ENCODE results near the gene TNRC18. TPM values are rescaled to one million over a fixed set of nuclear protein-coding genes. Genes with fewer than 3 reads are reported as not detected.

TNRC18 gene
- total RNA-seq, 1 donor from 2014 or later = 169 TPM

DNA sequence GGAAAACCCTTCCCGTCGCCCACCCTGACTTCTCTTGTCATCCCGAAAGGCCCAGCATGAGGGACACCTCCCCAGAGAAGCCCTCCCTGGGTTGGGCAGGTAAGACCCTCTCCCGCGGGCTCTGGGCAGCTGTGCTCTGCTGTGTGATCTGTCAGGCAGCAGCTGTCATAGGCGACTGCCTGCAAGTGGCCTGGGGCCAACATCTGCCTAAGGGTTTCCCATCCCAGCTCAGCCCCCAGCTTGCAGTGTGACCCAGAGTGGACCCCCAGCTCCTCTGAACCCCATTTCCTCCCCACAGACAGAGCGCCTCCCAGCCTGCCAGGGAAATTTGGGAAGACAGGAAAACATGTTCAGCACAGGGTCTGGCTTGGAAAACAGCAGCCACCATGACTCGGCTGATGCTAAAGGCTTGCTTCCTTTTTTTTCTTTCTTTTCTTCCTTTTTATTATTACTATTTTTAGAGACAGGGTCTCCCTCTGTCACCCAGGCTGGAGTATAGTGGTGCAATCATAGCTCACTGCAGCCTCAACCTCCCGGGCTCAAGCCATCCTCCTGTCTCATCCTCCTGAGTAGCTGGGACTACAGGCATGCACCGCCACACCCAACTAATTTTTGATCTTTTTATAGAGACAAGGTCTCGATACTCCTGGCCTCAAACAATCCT, 18.3 kb upstream of the TNRC18 start:
- Mint-ChIP-seq H3K4me3 (no peak overlapping the region), H3K27ac (peak overlapping the region; percentile 39), H3K9me3 (no peaks in the 10 kb centered on the region), H3K36me3 (peaks cover 4% of the 10 kb centered on the region), H3K27me3 (no peaks in the 10 kb centered on the region), H3K4me1 (ENCODE audit: unreplicated experiment) (peaks cover 12% of the 10 kb centered on the region)
- DNase-seq (ENCODE audit: extremely low spot score, unreplicated experiment) = no peak
- TF ChIP-seq, protein P1, sequence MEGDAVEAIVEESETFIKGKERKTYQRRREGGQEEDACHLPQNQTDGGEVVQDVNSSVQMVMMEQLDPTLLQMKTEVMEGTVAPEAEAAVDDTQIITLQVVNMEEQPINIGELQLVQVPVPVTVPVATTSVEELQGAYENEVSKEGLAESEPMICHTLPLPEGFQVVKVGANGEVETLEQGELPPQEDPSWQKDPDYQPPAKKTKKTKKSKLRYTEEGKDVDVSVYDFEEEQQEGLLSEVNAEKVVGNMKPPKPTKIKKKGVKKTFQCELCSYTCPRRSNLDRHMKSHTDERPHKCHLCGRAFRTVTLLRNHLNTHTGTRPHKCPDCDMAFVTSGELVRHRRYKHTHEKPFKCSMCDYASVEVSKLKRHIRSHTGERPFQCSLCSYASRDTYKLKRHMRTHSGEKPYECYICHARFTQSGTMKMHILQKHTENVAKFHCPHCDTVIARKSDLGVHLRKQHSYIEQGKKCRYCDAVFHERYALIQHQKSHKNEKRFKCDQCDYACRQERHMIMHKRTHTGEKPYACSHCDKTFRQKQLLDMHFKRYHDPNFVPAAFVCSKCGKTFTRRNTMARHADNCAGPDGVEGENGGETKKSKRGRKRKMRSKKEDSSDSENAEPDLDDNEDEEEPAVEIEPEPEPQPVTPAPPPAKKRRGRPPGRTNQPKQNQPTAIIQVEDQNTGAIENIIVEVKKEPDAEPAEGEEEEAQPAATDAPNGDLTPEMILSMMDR (conservative IDR thresholded peaks at IDR 0.05) = no peak

DNA sequence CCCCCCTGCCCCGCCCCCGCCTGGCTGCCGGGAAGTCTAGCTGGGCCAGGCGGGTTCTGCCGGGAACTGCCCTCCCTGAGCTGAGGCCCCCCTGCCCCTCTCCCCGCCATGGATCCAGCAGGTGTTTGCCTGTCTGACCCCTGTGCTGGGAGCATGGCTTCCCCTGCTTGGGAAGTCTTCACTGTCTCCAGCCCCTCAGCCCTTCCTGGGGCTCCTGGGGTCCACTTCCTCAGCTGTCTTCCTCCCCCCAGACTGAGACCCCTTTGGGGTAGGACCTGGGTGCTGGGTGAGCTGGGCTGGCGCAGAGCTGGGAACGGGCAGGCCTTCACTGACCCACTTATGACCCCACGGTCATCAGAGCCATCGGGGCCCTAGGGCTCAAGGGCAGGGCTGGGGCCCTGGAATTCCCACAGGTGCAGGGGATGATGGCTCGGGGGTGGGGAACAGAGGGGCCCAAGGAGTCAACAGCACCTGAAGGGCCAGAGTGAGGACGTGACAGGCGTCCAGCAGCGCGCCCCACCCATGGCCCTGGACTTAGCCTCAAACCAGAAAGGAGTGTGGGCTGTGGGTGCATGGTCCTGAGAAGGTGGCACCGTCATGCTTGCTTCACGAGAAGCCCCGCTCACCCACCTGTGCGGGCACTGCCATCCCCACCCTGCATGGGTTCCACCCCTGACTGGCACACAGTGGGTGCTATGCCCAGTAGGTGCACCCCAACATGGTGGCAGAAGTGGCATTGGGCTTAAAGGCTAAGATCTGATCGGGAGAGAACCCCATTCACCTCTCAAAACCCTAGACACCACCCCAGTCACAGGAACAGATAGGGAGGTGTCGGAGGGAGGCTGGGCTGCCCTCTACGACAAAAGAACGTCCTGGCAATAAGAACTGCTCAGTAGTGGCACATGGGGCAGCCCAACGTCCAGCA, 16.2 kb upstream of the TNRC18 start:
- H3K4me1 Mint-ChIP-seq (ENCODE audit: unreplicated experiment) = peaks cover 18% of the 10 kb centered on the region
- peaks cover 8% of the 10 kb centered on the region for H3K36me3 Mint-ChIP-seq
- DNase-seq (ENCODE audit: extremely low spot score, unreplicated experiment) = no peak
- H3K27ac Mint-ChIP-seq = no peak overlapping the region
- no peak overlapping the region for H3K4me3 Mint-ChIP-seq
- TF ChIP-seq, protein P1 (conservative IDR thresholded peaks at IDR 0.05) = no peak
- no peaks in the 10 kb centered on the region for H3K27me3 Mint-ChIP-seq
- H3K9me3 Mint-ChIP-seq = no peaks in the 10 kb centered on the region

DNA sequence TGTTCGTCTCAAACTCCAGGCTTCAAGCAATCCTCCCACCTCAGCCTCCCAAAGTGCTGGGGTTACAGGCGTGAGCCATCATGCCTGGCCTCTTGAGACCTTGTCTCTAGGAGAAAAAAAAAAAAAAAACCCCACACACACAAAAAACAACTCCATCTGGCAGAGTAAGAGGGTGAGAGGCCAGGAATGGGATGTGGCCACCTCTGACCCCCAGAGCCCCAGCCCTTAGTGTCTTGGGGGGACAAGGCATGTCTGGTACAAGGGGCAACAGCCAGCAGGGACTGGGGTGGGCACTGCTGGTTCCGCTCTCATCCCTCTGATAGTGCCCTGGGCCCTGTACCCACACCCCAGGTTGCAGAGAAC, 15.6 kb upstream of the TNRC18 start:
- Mint-ChIP-seq H3K4me1 (ENCODE audit: unreplicated experiment) (peaks cover 24% of the 10 kb centered on the region), H3K4me3 (no peak overlapping the region), H3K27ac (no peak overlapping the region), H3K36me3 (peaks cover 13% of the 10 kb centered on the region), H3K9me3 (no peaks in the 10 kb centered on the region), H3K27me3 (no peaks in the 10 kb centered on the region)
- TF ChIP-seq, protein P1 (conservative IDR thresholded peaks at IDR 0.05) = no peak
- no peak for DNase-seq (ENCODE audit: extremely low spot score, unreplicated experiment)

DNA sequence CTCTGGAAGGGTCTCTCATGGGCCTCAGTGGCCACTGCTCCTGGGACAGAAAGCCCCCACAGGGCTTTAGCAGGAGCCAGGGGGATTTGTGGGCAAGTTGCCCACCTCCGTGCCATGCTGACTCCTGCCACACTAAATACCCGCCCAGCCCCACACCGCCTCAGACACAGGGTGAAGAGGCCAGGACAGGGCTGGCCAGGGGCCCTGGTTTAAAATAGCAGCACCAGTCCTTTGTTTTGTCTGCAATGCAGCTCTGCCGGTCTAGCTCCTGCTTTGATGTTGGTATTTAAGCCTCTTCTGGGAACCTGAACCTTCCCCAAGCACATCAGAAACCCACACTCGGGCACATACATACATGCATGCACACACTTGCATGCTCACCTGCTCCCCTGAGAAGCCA, 14.4 kb upstream of the TNRC18 start:
- peak overlapping the region; percentile 77 for H3K27ac Mint-ChIP-seq
- peaks cover 18% of the 10 kb centered on the region for H3K36me3 Mint-ChIP-seq
- TF ChIP-seq, protein P1 (conservative IDR thresholded peaks at IDR 0.05) = no peak
- no peak for DNase-seq (ENCODE audit: extremely low spot score, unreplicated experiment)
- no peaks in the 10 kb centered on the region for H3K9me3 Mint-ChIP-seq
- peaks cover 24% of the 10 kb centered on the region for H3K4me1 Mint-ChIP-seq (ENCODE audit: unreplicated experiment)
- H3K4me3 Mint-ChIP-seq = no peak overlapping the region
- H3K27me3 Mint-ChIP-seq = no peaks in the 10 kb centered on the region

DNA sequence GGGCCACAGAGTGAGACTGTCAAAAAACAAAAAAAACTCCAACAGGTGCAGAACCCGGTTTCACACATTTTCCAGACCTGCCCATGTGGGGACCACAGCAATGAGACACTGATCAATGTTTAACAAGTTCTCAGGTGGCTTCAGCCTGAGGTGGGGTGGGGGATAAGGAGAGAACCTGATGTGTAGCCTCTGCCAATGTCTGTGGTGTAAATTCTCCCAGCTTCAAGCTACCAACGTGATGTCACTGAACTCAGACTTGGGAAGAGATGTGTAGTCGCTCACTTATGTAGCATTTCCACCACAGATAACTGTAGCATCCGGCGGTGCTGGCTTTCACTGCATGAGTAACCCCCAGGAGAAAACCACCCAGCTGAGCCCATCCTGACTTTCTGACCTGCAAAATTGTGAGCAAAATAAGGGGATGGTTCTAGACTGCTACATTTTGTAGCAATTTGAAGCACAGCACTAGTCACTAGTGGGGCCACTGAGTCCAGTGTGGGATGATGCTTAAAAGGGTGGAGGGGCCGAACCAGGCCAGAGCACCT, 13.8 kb upstream of the TNRC18 start:
- Mint-ChIP-seq H3K27me3 (no peaks in the 10 kb centered on the region), H3K4me3 (peak overlapping the region; percentile 39), H3K4me1 (ENCODE audit: unreplicated experiment) (peaks cover 24% of the 10 kb centered on the region), H3K9me3 (no peaks in the 10 kb centered on the region), H3K36me3 (peaks cover 23% of the 10 kb centered on the region), H3K27ac (peak overlapping the region; percentile 77)
- TF ChIP-seq, protein P1 (conservative IDR thresholded peaks at IDR 0.05) = no peak
- no peak for DNase-seq (ENCODE audit: extremely low spot score, unreplicated experiment)
